Tibial nerve (tissue), 4 donors: Measurements from ENCODE around the gene THRA.

Experiments
- EP300 ChIP-seq, 2 donors: sonication (generic); formaldehyde crosslinking; IDR thresholded peaks; one replicate each; pipeline ENCODE4 v1.6.1; 2017; ENCODE audit warnings: antibody characterized with exemption in 2 of 2, mild to moderate bottlenecking in 1 of 2
- POLR2A ChIP-seq, 2 donors: fragments of 450-650 bp; IDR thresholded peaks; one replicate each; pipeline ENCODE4 v1.6.1; 2017; ENCODE audit warnings: antibody characterized with exemption in 2 of 2, mild to moderate bottlenecking in 2 of 2, moderate library complexity in 2 of 2
- TF ChIP-seq, protein P1 (sequence below), 5 experiments: fragments of 200-600 bp in 3 of 5; fragments of 450-650 bp in 2 of 5; sonication (generic) in 3 of 5; IDR thresholded peaks; one replicate each; pipeline ENCODE4 v1.5.1; 2016 to 2019; ENCODE audit warnings: antibody characterized with exemption in 5 of 5, mild to moderate bottlenecking in 3 of 5, moderate library complexity in 2 of 5

DNA sequence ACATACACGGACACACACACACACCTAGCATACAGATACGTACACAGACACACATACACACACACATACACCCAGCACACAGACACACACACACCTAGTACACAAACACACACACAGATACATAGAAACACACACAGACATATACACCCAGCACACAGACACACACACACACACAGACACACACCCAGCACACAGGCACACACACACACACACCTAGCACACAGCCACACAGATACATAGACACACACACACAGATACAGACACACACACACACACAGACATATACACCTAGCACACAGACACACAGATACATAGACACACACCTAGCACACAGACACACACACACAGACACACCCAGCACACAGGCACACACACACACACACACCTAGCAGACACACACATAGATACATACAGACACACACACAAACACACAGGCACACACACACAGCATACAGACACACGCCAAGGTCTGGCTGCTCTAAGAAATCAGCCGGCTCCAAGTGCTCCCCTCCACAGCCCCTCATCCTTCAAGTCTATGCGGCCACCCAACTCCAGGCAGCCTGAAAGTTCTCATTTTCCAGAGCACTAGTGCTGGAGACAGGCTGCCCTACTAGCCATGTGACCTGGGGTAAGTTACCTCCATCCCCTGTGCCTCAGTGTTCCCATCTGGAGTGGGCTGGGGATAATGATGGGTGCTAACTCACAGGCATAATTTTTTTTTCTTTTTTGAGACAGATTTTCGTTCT is 24.5 kb downstream of the THRA start:
- TF ChIP-seq, protein P1, sequence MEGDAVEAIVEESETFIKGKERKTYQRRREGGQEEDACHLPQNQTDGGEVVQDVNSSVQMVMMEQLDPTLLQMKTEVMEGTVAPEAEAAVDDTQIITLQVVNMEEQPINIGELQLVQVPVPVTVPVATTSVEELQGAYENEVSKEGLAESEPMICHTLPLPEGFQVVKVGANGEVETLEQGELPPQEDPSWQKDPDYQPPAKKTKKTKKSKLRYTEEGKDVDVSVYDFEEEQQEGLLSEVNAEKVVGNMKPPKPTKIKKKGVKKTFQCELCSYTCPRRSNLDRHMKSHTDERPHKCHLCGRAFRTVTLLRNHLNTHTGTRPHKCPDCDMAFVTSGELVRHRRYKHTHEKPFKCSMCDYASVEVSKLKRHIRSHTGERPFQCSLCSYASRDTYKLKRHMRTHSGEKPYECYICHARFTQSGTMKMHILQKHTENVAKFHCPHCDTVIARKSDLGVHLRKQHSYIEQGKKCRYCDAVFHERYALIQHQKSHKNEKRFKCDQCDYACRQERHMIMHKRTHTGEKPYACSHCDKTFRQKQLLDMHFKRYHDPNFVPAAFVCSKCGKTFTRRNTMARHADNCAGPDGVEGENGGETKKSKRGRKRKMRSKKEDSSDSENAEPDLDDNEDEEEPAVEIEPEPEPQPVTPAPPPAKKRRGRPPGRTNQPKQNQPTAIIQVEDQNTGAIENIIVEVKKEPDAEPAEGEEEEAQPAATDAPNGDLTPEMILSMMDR (IDR thresholded peaks at IDR 0.05) = no peak
- TF ChIP-seq EP300 (IDR thresholded peaks at IDR 0.05) = no peak
- TF ChIP-seq POLR2A (IDR thresholded peaks at IDR 0.05) = no peak
